DMS53 treated with DMSO at 0.1 percent for 48 hours (cell line): ENCODE data around the gene COL24A1.
A peak's percentile ranks its signal among the peaks of the same experiment; 100 is the strongest.

Source experiments
- DNase-seq: peaks from one replicate; lab custom pipeline; 2025; ENCODE audit not compliant: unreplicated experiment; lab: John Stamatoyannopoulos, UW

COL24A1 gene

DNA sequence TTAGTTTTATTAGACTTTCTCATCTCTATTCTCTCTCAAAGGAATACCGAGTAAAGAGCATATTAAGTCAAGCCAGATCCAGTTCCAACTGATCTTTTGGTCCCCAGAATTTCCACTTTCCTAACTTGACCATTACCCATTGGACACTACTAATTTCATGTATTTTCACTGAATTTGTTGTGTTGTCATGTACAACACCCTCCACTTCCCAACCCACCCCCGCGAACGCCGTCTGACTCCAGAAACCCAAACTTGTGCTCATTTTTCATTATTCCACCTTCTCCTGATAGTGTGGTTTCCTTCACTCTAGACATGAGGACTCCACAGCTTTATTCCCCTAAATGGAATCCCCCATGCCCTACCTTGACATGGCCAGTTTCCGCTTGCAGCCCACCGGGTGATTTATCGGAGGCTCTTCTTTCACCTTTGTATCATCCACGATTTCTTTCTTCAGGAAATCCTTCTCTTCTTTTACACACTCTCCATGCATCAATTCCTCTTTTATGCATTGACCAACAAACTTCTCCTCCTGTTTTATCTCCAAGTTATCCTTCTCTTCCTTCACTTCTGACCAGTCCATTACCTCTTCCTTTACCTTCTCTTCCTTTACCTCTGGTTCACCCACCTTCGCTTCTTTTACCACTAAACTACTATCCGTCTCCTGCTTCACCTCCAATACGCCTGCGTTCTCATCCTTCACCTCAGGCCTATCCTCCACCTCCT, 449.1 kb downstream of the COL24A1 start:
- no peak for DNase-seq

DNA sequence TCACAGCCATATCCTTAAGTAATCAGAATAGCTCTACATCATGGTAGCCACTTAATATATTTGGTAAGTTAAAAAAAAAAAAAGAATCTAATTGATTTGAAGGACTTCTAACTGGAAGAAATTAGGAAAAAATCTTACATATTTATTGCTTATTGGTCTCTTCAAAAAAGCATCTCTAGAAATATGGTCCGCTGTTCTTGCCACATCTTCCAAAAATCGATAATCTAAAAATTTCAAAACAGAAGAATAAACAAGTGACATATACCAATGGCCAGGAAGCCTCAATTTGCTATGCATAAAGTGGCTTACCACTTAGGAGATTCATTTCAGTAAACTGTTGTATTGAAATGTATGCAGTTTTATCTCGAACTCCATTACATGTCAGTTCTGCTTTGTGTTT, 450.6 kb downstream of the COL24A1 start:
- DNase-seq, result no peak

DNA sequence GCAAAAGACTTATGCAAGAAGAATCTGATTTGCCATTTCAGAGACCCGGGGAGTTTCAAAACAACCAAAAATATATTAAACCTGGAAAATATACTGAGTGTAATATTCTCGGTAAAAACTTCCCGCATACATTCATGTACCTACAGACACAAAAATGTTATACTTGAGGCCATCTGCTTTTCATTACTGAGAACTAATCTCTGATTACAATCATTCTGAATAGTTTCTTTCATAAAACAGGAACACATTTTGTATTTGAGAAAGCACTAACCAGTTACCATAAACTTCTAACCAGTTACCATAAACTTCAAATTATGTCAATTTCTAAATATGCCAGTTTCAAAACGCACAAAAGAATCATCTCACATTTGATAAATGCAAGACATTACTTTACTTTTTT, 456.1 kb downstream of the COL24A1 start:
- DNase-seq, result no peak

DNA sequence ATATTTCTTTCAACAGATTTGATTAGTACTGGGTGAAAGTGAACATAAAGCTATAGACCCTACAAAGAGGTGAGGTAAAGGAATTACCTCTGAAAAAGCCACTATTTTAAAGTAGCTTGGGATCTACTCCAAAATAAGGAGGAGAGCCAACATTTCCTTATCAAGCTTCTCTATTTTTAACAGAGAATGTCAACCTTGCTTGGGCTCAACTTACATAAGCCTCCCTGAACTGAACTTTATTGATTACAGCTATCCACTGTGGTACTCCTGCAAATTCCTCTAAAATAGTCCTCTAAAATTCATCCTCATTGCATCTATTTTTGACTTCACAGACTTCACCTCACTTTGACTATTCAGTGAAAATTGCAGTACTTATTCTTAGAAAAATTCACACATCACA, 458.7 kb downstream of the COL24A1 start:
- no peak for DNase-seq

DNA sequence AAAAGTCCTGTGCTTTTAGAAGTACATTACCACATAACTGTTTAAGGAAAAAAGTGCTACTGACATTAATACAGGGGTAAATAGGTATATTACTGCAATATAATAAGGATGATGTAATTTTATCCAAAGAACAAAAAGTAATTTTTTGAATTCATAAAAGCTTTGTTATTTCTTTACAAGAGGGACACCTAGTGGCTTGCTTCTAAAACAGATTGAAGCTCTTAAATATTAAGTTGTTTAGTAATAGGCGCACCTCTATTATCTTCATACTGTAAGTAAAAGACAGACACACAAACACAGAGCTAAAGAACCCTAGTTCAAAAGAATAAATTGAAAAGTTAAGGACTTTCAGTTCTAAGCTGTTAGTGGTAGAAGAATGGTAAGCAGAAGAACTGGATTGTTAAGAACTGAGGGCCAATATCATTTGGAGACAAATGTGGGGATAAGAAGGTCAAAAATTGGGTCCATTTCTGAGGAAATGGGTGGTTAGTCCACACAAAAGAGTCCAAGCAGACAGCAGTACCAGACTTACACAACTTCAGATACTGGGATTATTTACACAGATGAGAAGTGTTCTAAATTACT, 463.8 kb downstream of the COL24A1 start:
- DNase-seq, result peak; percentile 59

DNA sequence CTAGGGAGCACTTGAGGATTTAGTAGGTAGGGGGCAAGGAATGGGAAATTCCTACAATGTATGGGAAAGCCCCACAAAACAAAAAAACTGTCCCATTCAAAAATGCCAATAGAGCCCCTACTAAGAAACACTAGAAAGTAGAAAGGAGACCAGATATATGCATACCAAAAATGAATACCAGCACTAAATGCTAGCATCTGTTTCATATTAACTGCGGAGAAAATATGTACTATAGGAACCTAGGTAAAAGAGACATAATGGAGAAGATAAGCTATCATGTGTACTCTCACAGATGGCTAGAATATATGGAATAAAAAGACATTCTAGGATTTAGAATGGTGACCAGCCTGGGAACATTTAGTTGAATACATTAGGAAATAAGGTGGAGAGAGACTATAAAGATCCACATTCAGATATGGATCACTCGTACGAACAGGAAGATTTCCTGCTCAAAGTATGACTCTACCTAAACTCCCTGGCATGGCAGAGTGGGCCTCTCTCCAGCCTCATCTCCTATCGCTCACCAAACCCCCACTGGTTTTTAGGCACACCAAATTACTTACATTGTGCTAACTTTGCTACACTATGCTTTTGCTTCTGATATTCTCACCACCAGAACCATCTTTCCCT, 466.7 kb downstream of the COL24A1 start:
- no peak for DNase-seq

DNA sequence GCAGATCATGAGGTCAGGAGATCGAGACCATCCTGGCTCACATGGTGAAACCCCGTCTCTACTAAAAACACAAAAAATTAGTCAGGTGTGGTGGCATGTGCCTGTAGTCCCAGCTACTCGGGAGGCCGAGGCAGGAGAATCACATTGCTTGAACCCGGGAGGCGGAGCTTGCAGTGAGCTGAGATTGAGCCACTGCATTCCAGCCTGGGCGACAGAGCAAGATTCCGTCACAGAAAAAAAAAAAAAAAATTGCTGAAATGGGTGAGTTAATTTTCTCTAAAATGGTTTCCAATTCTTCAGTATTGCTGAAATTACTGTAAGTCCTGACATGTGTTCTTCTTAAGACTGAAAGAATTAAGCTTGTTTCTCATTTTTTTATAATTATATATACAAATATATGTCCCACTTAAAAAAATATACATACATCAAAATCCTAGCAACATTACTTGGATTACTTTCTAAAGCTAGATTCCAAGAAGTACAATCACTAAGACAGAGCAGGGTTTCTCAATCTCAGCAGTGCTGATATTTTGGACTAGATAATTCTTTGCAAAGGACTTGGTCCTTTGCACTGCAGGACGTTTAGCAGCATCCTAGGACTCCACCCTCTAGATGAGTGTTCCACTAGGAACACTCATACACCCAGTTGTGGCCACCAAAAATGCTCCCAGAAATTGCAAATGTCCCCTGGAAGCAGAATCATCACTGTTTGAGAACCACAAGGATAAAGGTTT, 473.1 kb downstream of the COL24A1 start:
- DNase-seq, result no peak

DNA sequence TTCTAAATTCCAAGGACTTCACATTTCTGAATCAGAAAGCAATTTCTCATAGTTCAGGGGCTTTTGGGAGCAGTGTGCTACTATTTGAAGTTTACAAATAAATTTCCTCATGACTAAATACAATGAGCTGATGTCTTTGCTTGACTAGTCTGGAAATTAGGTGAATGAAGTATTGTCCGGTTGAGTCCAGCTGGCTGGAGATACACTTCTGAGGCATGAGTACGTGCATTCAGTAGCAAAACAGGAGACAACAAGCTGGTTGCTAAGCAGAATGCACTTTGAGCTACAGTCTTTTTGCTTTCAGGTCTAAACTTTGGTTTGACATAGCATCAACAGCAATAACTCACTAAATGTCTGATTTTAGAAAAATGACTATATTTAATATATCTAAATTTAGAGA, 475.5 kb downstream of the COL24A1 start:
- no peak for DNase-seq
